Measurements from ENCODE around the gene RNF141.

GRCh38 chr11:10503221-10503620, 37.8 kb downstream of the RNF141 start:
- no peak for TF ChIP-seq CTCF (IDR thresholded peaks at IDR 0.05)
- TF ChIP-seq TCF7L2 (IDR thresholded peaks at IDR 0.05; ENCODE audit: low read depth, low read length): no peak
